Neural progenitor cell (in vitro differentiated cells): ENCODE results near the gene TNIK. TPM values are rescaled to one million over a fixed set of nuclear protein-coding genes. Genes with fewer than 3 reads are reported as not detected.
A peak's percentile ranks its signal among the peaks of the same experiment; 100 is the strongest.

Source experiments
- DNase-seq: peaks from one replicate; pipeline ENCODE4 v3.0.0-alpha.2; 2016; ENCODE audit warnings: low spot score
- H2AFZ ChIP-seq: fragments of 200-600 bp; sonication (generic); replicated peaks from 2 replicates; pipeline ENCODE4 v1.6.1; 2016; ENCODE audit warnings: antibody characterized with exemption
- H3F3A ChIP-seq: fragments of 200-600 bp; sonication (generic); 2 replicates; pipeline ENCODE4 v1.6.1; 2016; ENCODE audit warnings: antibody characterized with exemption, low read depth
- H3K27ac ChIP-seq: fragments of 200-600 bp; sonication (generic); 2 replicates; pipeline ENCODE4 v1.5.1; 2016; ENCODE audit warnings: mild to moderate bottlenecking
- H3K27me3 ChIP-seq: fragments of 200-600 bp; sonication (generic); 2 replicates; pipeline ENCODE4 v1.6.1; 2016; ENCODE audit warnings: mild to moderate bottlenecking, moderate library complexity
- H3K36me3 ChIP-seq: fragments of 200-600 bp; sonication (generic); 2 replicates; pipeline ENCODE4 v1.5.1; 2016
- H3K4me1 ChIP-seq: fragments of 200-600 bp; sonication (generic); 2 replicates; pipeline ENCODE4 v1.6.1; 2016; ENCODE audit warnings: mixed run types
- H3K4me2 ChIP-seq: fragments of 200-600 bp; sonication (generic); 2 replicates; pipeline ENCODE4 v1.6.1; 2016
- H3K4me3 ChIP-seq: fragments of 200-600 bp; sonication (generic); 2 replicates; pipeline ENCODE4 v1.5.1; 2016
- H3K79me2 ChIP-seq: fragments of 200-600 bp; sonication (generic); 2 replicates; pipeline ENCODE4 v1.6.1; 2016; ENCODE audit warnings: low read depth
- H3K9ac ChIP-seq: fragments of 200-600 bp; sonication (generic); 2 replicates; pipeline ENCODE4 v1.6.1; 2016
- H3K9me3 ChIP-seq: fragments of 200-600 bp; sonication (generic); 2 replicates; pipeline ENCODE4 v1.5.1; 2016; ENCODE audit warnings: low read depth
- H4K20me1 ChIP-seq: fragments of 200-600 bp; sonication (generic); 2 replicates; pipeline ENCODE4 v1.6.1; 2016; ENCODE audit warnings: low read depth
- H3K27ac Mint-ChIP-seq: 3 replicates; pipeline ENCODE4 v1.8.0; 2021; ENCODE audit warnings: mixed read lengths
- H3K27me3 Mint-ChIP-seq: 2 replicates; pipeline ENCODE4 v1.8.0; 2022; ENCODE audit warnings: low read depth, mild to moderate bottlenecking, inconsistent platforms, moderate library complexity, mixed read lengths; ENCODE audit not compliant: insufficient read depth
- H3K36me3 Mint-ChIP-seq: 3 replicates; pipeline ENCODE4 v1.8.0; 2021; ENCODE audit warnings: mixed read lengths
- H3K4me1 Mint-ChIP-seq: 3 replicates; pipeline ENCODE4 v1.8.0; 2021; ENCODE audit warnings: mixed read lengths
- H3K4me3 Mint-ChIP-seq: 3 replicates; pipeline ENCODE4 v1.8.0; 2021; ENCODE audit warnings: mild to moderate bottlenecking, moderate library complexity, mixed read lengths
- H3K9me3 Mint-ChIP-seq: 3 replicates; pipeline ENCODE4 v1.8.0; 2020; ENCODE audit warnings: mixed read lengths
- CTCF ChIP-seq: fragments of 200-600 bp; sonication (generic); IDR thresholded peaks from 2 replicates; pipeline ENCODE4 v1.5.1; 2017; ENCODE audit warnings: antibody characterized with exemption, mild to moderate bottlenecking
- EZH2 ChIP-seq: fragments of 200-600 bp; sonication (generic); IDR thresholded peaks from 2 replicates; pipeline ENCODE4 v1.6.1; 2017; ENCODE audit warnings: antibody characterized with exemption, mild to moderate bottlenecking, moderate library complexity
- EZH2phosphoT487 ChIP-seq: fragments of 200-600 bp; sonication (generic); IDR thresholded peaks from 2 replicates; pipeline ENCODE4 v1.6.1; 2017; ENCODE audit warnings: antibody characterized with exemption
- total RNA-seq: library from RNA; depleted of rRNA; stranded (reverse); fragments of >200 nt; gene quantifications from 2 replicates; pipeline ENCODE4 v1.2.3, GENCODE V29; 2015; ENCODE audit warnings: low replicate concordance

Gene TNIK
- total RNA-seq, 1 donor from 2014 or later, result 3.0 TPM

- Histone ChIP-seq H3K27ac (peak overlapping the region; percentile 40), H3K36me3 (no peaks in the 10 kb centered on the region), H3K9me3 (no peaks in the 10 kb centered on the region), H3K79me2 (no peaks in the 10 kb centered on the region), H2AFZ (peak overlapping the region; percentile 17), H3K4me2 (peak overlapping the region; percentile 6), H4K20me1 (no peaks in the 10 kb centered on the region), H3K4me3 (no peak overlapping the region), H3K9ac (no peak overlapping the region), H3K27me3 (no peaks in the 10 kb centered on the region), H3K4me1 (peaks cover 25% of the 10 kb centered on the region), H3F3A (peaks cover 8% of the 10 kb centered on the region)
- H3K4me3 Mint-ChIP-seq, result no peak overlapping the region
- no peak overlapping the region for H3K27ac Mint-ChIP-seq
- H3K27me3 Mint-ChIP-seq, result peaks cover 3% of the 10 kb centered on the region
- TF ChIP-seq CTCF (no peak), EZH2phosphoT487 (no peak), EZH2 (no peak)
- peak; percentile 26 for DNase-seq
- peaks cover 6% of the 10 kb centered on the region for H3K9me3 Mint-ChIP-seq
- peaks cover 26% of the 10 kb centered on the region for H3K4me1 Mint-ChIP-seq
- peaks cover 12% of the 10 kb centered on the region for H3K36me3 Mint-ChIP-seq
Observed at GRCh38 chr3:171347301-171348039, 112.7 kb downstream of the TNIK start.

GRCh38 chr3:171346582-171347300 is 113.5 kb downstream of the TNIK start:
- H3K27ac ChIP-seq, result no peak overlapping the region
- peaks cover 25% of the 10 kb centered on the region for H3K4me1 ChIP-seq
- no peak overlapping the region for H3K9ac ChIP-seq
- H3K4me3 Mint-ChIP-seq, result no peak overlapping the region
- no peaks in the 10 kb centered on the region for H3K79me2 ChIP-seq
- H3K9me3 Mint-ChIP-seq, result peaks cover 9% of the 10 kb centered on the region
- peaks cover 12% of the 10 kb centered on the region for H3K36me3 Mint-ChIP-seq
- no peak overlapping the region for H2AFZ ChIP-seq
- H3K27ac Mint-ChIP-seq, result no peak overlapping the region
- peaks cover 26% of the 10 kb centered on the region for H3K4me1 Mint-ChIP-seq
- H3K36me3 ChIP-seq, result no peaks in the 10 kb centered on the region
- no peak for DNase-seq
- H3F3A ChIP-seq, result peaks cover 8% of the 10 kb centered on the region
- H4K20me1 ChIP-seq, result no peaks in the 10 kb centered on the region
- no peaks in the 10 kb centered on the region for H3K9me3 ChIP-seq
- H3K4me3 ChIP-seq, result no peak overlapping the region
- peaks cover 3% of the 10 kb centered on the region for H3K27me3 Mint-ChIP-seq
- H3K27me3 ChIP-seq, result no peaks in the 10 kb centered on the region
- no peak overlapping the region for H3K4me2 ChIP-seq
- TF ChIP-seq EZH2phosphoT487, result no peak
- no peak for TF ChIP-seq CTCF
- no peak for TF ChIP-seq EZH2

GRCh38 chr3:171346019-171346418 is 114.2 kb downstream of the TNIK start:
- H3F3A ChIP-seq, result peaks cover 8% of the 10 kb centered on the region
- H3K9ac ChIP-seq, result no peak overlapping the region
- H3K4me3 Mint-ChIP-seq, result no peak overlapping the region
- H3K36me3 ChIP-seq, result no peaks in the 10 kb centered on the region
- no peaks in the 10 kb centered on the region for H3K9me3 ChIP-seq
- no peaks in the 10 kb centered on the region for H3K27me3 ChIP-seq
- no peaks in the 10 kb centered on the region for H3K79me2 ChIP-seq
- no peak overlapping the region for H2AFZ ChIP-seq
- peaks cover 26% of the 10 kb centered on the region for H3K4me1 Mint-ChIP-seq
- H3K4me3 ChIP-seq, result no peak overlapping the region
- no peak overlapping the region for H3K27ac ChIP-seq
- peaks cover 25% of the 10 kb centered on the region for H3K4me1 ChIP-seq
- H3K36me3 Mint-ChIP-seq, result peaks cover 12% of the 10 kb centered on the region
- no peak overlapping the region for H3K27ac Mint-ChIP-seq
- peaks cover 3% of the 10 kb centered on the region for H3K27me3 Mint-ChIP-seq
- peaks cover 9% of the 10 kb centered on the region for H3K9me3 Mint-ChIP-seq
- H3K4me2 ChIP-seq, result no peak overlapping the region
- no peak for TF ChIP-seq CTCF
- TF ChIP-seq EZH2, result no peak
- TF ChIP-seq EZH2phosphoT487, result no peak
- no peaks in the 10 kb centered on the region for H4K20me1 ChIP-seq
- no peak for DNase-seq
